Psoas muscle (tissue), 8 donors: ENCODE results near the gene EYS. TPM values are rescaled to one million over a fixed set of nuclear protein-coding genes. Genes with fewer than 3 reads are reported as not detected.

Experiments
- ATAC-seq, 4 donors: fragments of 200-7000 bp; cut with Tn5 transposase; one replicate each; pipeline ENCODE4 v1.9.1; 2020; ENCODE audit warnings: moderate library complexity in 3 of 4, mild to moderate bottlenecking in 2 of 4
- DNase-seq, 2 donors: peaks; one replicate each; pipeline ENCODE4 v3.0.0-alpha.2; 2020
- H3K27ac ChIP-seq: fragments of 200-600 bp; one replicate; pipeline ENCODE4 v1.8.0; 2022
- H3K27me3 ChIP-seq, 3 donors: fragments of 200-600 bp in 1 of 3; one replicate each; pipeline versions ENCODE4 v1.6.1 to v1.8.0; 2013 to 2022; ENCODE audit warnings: low read length in 2 of 3, mild to moderate bottlenecking in 2 of 3, moderate library complexity in 1 of 3; ENCODE audit not compliant: insufficient read depth in 3 of 3
- H3K36me3 ChIP-seq, 2 donors: fragments of 200-600 bp in 1 of 2; one replicate each; pipeline versions ENCODE4 v1.6.1 to v1.8.0; 2013 to 2022; ENCODE audit warnings: low read depth in 1 of 2, mild to moderate bottlenecking in 1 of 2, moderate library complexity in 1 of 2; ENCODE audit not compliant: insufficient read depth in 1 of 2
- H3K4me1 ChIP-seq: fragments of 200-600 bp; one replicate; pipeline ENCODE4 v1.8.0; 2022
- H3K4me3 ChIP-seq: fragments of 200-600 bp; one replicate; pipeline ENCODE4 v1.8.0; 2022; ENCODE audit warnings: mild to moderate bottlenecking
- H3K9me3 ChIP-seq: fragments of 200-600 bp; one replicate; pipeline ENCODE4 v1.8.0; 2022
- WGBS, 3 donors: extraction: QIAGEN DNeasy Blood & Tissue Kit; methylation state at CpG; one replicate each; pipeline versions ENCODE4 v1.1.6 to v1.1.7; 2013; 5-methylcytosine and 5-hydroxymethylcytosine counted together
- intact Hi-C, 2 donors: fragments of 100-400 bp; cut with DNase I; formaldehyde crosslinking; loops; one replicate each; pipeline versions ENCODE4 v1.11.0 to v1.14.2; 2022
- polyA plus RNA-seq, 3 donors: library from polyadenylated mRNA; stranded (reverse); fragments of 200-250 nt; gene quantifications; one replicate each; pipeline ENCODE4 v1.2.3, GENCODE V29; 2013
- total RNA-seq, 4 donors: library from RNA; stranded (reverse); fragmentation: NEBNext Ultra II Directional in 2 of 4; extraction: Animal tissue kit (Norgen Biotek cat#: 25700) in 2 of 4; gene quantifications; one replicate each; pipeline versions ENCODE4 v1.2.1 to v1.2.4, GENCODE V29; 2021 to 2023
- TF ChIP-seq, protein P1 (sequence below): fragments of 200-600 bp; IDR thresholded peaks from one replicate; pipeline ENCODE4 v1.8.0; 2022; ENCODE audit warnings: antibody characterized with exemption
- donor health status: healthy with polysubstance abuse.
- donor health status: DM: no; HTN: no; CAD: no; lungs with moderate emphysema.
- donor health status: Bipolar disorder and iron deficiency.
- donor health status: healthy.
- donor health status: DM: yes; HTN: yes; CAD: no.
- donor health status: DM: no; HTN: no; CAD: no.
- donor health status: DM: no; HTN: no; CAD: no.
- donor health status: DM: yes; HTN: yes; CAD: no.

The EYS gene
- total and polyA plus RNA-seq, 7 donors, result under 0.01 TPM; not detected in 6

DNA sequence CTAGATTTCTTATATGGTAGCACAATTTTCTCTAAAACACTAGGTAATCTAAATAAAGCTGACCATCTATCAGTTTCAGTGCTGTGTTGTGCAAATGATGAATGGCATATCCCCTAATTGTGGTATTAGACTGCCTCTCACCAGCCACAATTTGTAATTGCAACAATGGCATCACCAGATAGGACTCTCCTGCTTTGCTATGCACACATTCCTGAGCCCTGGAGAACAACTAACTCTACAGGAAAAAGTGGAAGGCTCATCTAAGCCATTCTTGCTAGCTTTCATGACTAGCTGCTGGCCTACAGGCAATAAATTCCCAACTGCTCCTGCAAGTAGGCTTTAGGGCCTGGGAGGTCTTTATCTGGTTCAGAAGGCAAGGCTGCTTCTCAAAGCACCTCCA, 974.1 kb downstream of the EYS start:
- ATAC-seq, result no peak
- no peaks in the 10 kb centered on the region for H3K4me1 ChIP-seq
- H3K27me3 ChIP-seq, result no peaks in the 10 kb centered on the region
- H3K4me3 ChIP-seq, result no peak overlapping the region
- DNase-seq, result no peak
- H3K9me3 ChIP-seq, result no peaks in the 10 kb centered on the region
- intact Hi-C loops, result no loop called here
- TF ChIP-seq, protein P1, sequence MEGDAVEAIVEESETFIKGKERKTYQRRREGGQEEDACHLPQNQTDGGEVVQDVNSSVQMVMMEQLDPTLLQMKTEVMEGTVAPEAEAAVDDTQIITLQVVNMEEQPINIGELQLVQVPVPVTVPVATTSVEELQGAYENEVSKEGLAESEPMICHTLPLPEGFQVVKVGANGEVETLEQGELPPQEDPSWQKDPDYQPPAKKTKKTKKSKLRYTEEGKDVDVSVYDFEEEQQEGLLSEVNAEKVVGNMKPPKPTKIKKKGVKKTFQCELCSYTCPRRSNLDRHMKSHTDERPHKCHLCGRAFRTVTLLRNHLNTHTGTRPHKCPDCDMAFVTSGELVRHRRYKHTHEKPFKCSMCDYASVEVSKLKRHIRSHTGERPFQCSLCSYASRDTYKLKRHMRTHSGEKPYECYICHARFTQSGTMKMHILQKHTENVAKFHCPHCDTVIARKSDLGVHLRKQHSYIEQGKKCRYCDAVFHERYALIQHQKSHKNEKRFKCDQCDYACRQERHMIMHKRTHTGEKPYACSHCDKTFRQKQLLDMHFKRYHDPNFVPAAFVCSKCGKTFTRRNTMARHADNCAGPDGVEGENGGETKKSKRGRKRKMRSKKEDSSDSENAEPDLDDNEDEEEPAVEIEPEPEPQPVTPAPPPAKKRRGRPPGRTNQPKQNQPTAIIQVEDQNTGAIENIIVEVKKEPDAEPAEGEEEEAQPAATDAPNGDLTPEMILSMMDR, result no peak
- H3K27ac ChIP-seq, result no peak overlapping the region
- H3K36me3 ChIP-seq, result no peaks in the 10 kb centered on the region

GRCh38 chr6:64729522-64729921, 977.5 kb downstream of the EYS start:
- 74 to 78% (median 74%) methylated on average over 4 of the region's 4 CpGs for WGBS, 3 donors
- intact Hi-C loops, result no loop called here
- no peaks in the 10 kb centered on the region for H3K4me1 ChIP-seq
- TF ChIP-seq, protein P1, result no peak
- H3K36me3 ChIP-seq, result no peaks in the 10 kb centered on the region
- no peak overlapping the region for H3K27ac ChIP-seq
- ATAC-seq (no peak), DNase-seq (no peak)
- H3K27me3 ChIP-seq, result no peaks in the 10 kb centered on the region
- H3K9me3 ChIP-seq, result no peaks in the 10 kb centered on the region
- H3K4me3 ChIP-seq, result no peak overlapping the region

DNA sequence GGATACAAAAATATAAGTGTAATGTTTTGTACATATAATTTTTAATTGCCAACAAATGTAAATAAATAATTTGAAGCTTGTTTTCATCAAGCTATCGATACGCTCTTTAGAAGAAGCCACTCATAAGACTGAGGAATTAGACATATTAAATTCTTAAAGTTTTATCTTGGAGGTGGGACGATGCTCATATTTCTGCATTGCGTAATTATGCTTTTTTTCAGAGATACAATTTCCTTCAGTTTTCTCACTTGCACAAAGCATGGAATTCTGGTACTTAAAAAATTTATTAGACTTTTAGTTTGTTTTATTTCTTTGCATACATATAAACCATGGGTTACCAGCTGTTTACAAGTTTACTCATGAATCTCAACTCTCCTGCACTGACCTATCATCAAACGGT, 980.0 kb downstream of the EYS start:
- no peaks in the 10 kb centered on the region for H3K9me3 ChIP-seq
- 90 to 93% (median 93%) methylated on average over 5 of the region's 5 CpGs for WGBS, 3 donors
- ATAC-seq (no peak), DNase-seq (no peak)
- no peaks in the 10 kb centered on the region for H3K4me1 ChIP-seq
- no peak overlapping the region for H3K4me3 ChIP-seq
- TF ChIP-seq, protein P1, result no peak
- intact Hi-C loops, result no loop called here
- H3K27ac ChIP-seq, result no peak overlapping the region
- no peaks in the 10 kb centered on the region for H3K36me3 ChIP-seq
- H3K27me3 ChIP-seq, result no peaks in the 10 kb centered on the region

GRCh38 chr6:64724091-64724490, 982.9 kb downstream of the EYS start:
- Histone ChIP-seq H3K36me3 (no peaks in the 10 kb centered on the region), H3K27ac (no peak overlapping the region), H3K4me3 (no peak overlapping the region), H3K9me3 (no peaks in the 10 kb centered on the region), H3K27me3 (no peaks in the 10 kb centered on the region), H3K4me1 (no peaks in the 10 kb centered on the region)
- 77 to 81% (median 78%) methylated on average over 3 of the region's 3 CpGs for WGBS, 3 donors
- DNase-seq (no peak), ATAC-seq (no peak)
- TF ChIP-seq, protein P1, result no peak
- intact Hi-C loops, result no loop called here

DNA sequence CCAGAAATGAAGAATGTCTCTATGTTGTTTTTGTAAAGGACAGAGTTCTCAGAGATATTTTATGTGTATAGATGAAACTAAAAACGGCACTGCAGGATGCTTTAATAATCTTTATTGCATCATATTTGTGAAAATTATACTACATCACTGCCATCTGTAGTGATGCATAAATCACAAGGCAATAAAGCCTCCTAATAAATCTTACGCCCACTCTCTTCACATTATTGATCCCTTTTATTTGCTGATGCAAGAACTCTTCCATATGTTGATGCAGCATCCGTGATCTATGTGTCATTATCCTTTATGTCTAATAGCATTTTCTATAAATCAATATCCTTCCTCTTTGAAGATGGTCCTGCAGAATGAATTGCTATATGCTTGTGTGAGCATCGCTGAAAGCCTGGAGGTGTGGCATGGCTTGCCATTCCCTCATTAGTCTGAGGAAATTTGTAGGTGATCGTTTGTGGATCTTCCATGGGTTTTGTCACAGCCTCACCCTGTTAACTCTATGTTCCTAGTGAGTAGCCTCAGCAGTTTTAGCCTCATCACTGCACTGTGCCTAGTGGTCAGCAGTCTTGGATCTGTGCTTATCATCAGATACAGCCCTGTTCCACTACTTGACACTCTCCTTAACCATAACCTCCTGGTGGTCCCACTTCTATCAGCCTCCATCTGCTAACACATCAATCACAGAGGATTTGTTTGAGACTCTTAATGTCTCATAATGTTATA, 983.5 kb downstream of the EYS start:
- intact Hi-C loops, result no loop called here
- Histone ChIP-seq H3K4me3 (no peak overlapping the region), H3K36me3 (no peaks in the 10 kb centered on the region), H3K27ac (no peak overlapping the region), H3K27me3 (no peaks in the 10 kb centered on the region), H3K4me1 (no peaks in the 10 kb centered on the region), H3K9me3 (no peaks in the 10 kb centered on the region)
- ATAC-seq (no peak), DNase-seq (no peak)
- TF ChIP-seq, protein P1, result no peak
- 72 to 74% (median 73%) methylated on average over 5 of the region's 5 CpGs for WGBS, 3 donors
